A549 (cell line): Measurements from ENCODE around the gene PROM2. TPM values are rescaled to one million over a fixed set of nuclear protein-coding genes. Genes with fewer than 3 reads are reported as not detected.

ENCODE experiments used
- ATAC-seq, 2 experiments: fragments of 200-7000 bp in 1 of 2; fragments of >200 bp in 1 of 2; cut with Nextera tagmentation in 1 of 2; cut with Tn5 transposase in 1 of 2; 3 replicates each; pipeline versions ENCODE4 v1.8.0 to v1.9.1; 2018 to 2020; ENCODE audit warnings: mild to moderate bottlenecking in 1 of 2, moderate library complexity in 1 of 2
- CTCF ChIA-PET: fragments of 300-600 bp; sonication (Branson Sonifier 250); formaldehyde crosslinking; extraction: SDS; loops from one replicate; lab custom pipeline; 2021; ENCODE audit warnings: antibody characterized with exemption, inconsistent platforms; lab: Yijun Ruan, JAX
- POLR2A ChIA-PET: fragments of 350-600 bp; formaldehyde crosslinking; extraction: SDS; loops from one replicate; lab custom pipeline; 2021; ENCODE audit warnings: antibody characterized with exemption, inconsistent platforms; lab: Yijun Ruan, JAX
- DNase-seq, 2 experiments: peaks; one replicate each; pipeline versions ENCODE4 v3.0.0 to v3.0.0-alpha.2; 2011 to 2016; ENCODE audit warnings: low read depth in 1 of 2, low spot score in 1 of 2
- FAIRE-seq: peaks from 2 replicates; lab custom pipeline; 2011; peaks lifted over from hg19 to GRCh38; lab: Jason Lieb, UNC
- H3K27ac ChIP-seq, 2 experiments: fragments of >200 bp; sonication (Bioruptor Twin); formaldehyde crosslinking; 3 replicates each; pipeline ENCODE4 v1.5.1; 2016 to 2017
- H3K4me1 ChIP-seq: fragments of >200 bp; sonication (Bioruptor Twin); formaldehyde crosslinking; 3 replicates; pipeline ENCODE4 v1.6.1; 2016
- H3K4me2 ChIP-seq: fragments of >200 bp; sonication (Bioruptor Twin); formaldehyde crosslinking; 3 replicates; pipeline ENCODE4 v1.6.1; 2016
- H3K4me3 ChIP-seq: fragments of >200 bp; sonication (Bioruptor Twin); formaldehyde crosslinking; 3 replicates; pipeline ENCODE4 v1.5.1; 2016
- H3K9me3 ChIP-seq: fragments of >200 bp; sonication (Bioruptor Twin); formaldehyde crosslinking; 3 replicates; pipeline ENCODE4 v1.6.1; 2016
- ATOH8 ChIP-seq: fragments of 250-450 bp; sonication (Bioruptor Pico); IDR thresholded peaks from 2 replicates; pipeline ENCODE4 v1.5.0; 2020; ENCODE audit warnings: low read depth, mild to moderate bottlenecking, moderate library complexity
- BCL3 ChIP-seq: fragments of >200 bp; sonication (Bioruptor Twin); formaldehyde crosslinking; IDR thresholded peaks from 3 replicates; pipeline ENCODE4 v1.6.1; 2016
- BHLHE40 ChIP-seq: IDR thresholded peaks from 2 replicates; pipeline ENCODE4 v1.6.1; 2012; ENCODE audit warnings: low read depth, low read length, inconsistent platforms
- CBX2 ChIP-seq: fragments of 200-600 bp; sonication (generic); IDR thresholded peaks from 2 replicates; pipeline ENCODE4 v1.6.1; 2016; ENCODE audit warnings: low read depth, mild to moderate bottlenecking, borderline replicate concordance
- CBX8 ChIP-seq: fragments of 200-600 bp; sonication (generic); IDR thresholded peaks from 2 replicates; pipeline ENCODE4 v1.6.1; 2016
- CHD2 ChIP-seq: fragments of 150-350 bp; IDR thresholded peaks from 2 replicates; pipeline ENCODE4 v1.6.1; 2014; ENCODE audit warnings: low read length; ENCODE audit not compliant: partially characterized antibody
- CHD4 ChIP-seq: fragments of 200-600 bp; sonication (generic); IDR thresholded peaks from 2 replicates; pipeline ENCODE4 v1.6.1; 2016; ENCODE audit warnings: antibody characterized with exemption, mild to moderate bottlenecking, borderline replicate concordance
- CTCF ChIP-seq: fragments of >200 bp; sonication (Bioruptor Twin); formaldehyde crosslinking; IDR thresholded peaks from 3 replicates; pipeline ENCODE4 v1.5.1; 2016
- EP300 ChIP-seq, 2 experiments: fragments of >200 bp; sonication (Bioruptor Twin); formaldehyde crosslinking; IDR thresholded peaks; 2 replicates in 1 of 2; 3 replicates in 1 of 2; pipeline ENCODE4 v1.6.1; 2016 to 2017
- FOSB ChIP-seq: fragments of 250-450 bp; sonication (Bioruptor Pico); IDR thresholded peaks from 2 replicates; pipeline ENCODE4 v1.5.0; 2020; ENCODE audit warnings: mild to moderate bottlenecking, moderate library complexity
- HDAC2 ChIP-seq: fragments of 200-600 bp; sonication (generic); IDR thresholded peaks from 2 replicates; pipeline ENCODE4 v1.6.1; 2016
- HES2 ChIP-seq: fragments of >200 bp; sonication (Bioruptor Twin); formaldehyde crosslinking; IDR thresholded peaks from 2 replicates; pipeline ENCODE4 v1.6.1; 2016
- HOXB5 ChIP-seq: fragments of 250-450 bp; sonication (Bioruptor Pico); IDR thresholded peaks from 2 replicates; pipeline ENCODE4 v1.5.0; 2020; ENCODE audit warnings: mild to moderate bottlenecking, moderate library complexity
- KDM1A ChIP-seq: fragments of 200-600 bp; sonication (generic); IDR thresholded peaks from 2 replicates; pipeline ENCODE4 v1.6.1; 2016; ENCODE audit warnings: low read depth, mild to moderate bottlenecking
- MAFK ChIP-seq: fragments of 450-650 bp; IDR thresholded peaks from 2 replicates; pipeline ENCODE4 v1.6.1; 2014; ENCODE audit not compliant: partially characterized antibody
- MAZ ChIP-seq: fragments of 150-350 bp; IDR thresholded peaks from 2 replicates; pipeline ENCODE4 v1.6.1; 2014; ENCODE audit warnings: antibody characterized with exemption, low read depth, low read length, borderline replicate concordance
- NFE2L2 ChIP-seq: fragments of 150-350 bp; conservative IDR thresholded peaks from 2 replicates; pipeline ENCODE4 v1.6.1; 2014; ENCODE audit warnings: low read length
- NPAS2 ChIP-seq: fragments of 250-450 bp; sonication (Bioruptor Pico); IDR thresholded peaks from 2 replicates; pipeline ENCODE4 v1.8.0; 2022; ENCODE audit warnings: mild to moderate bottlenecking, moderate library complexity, borderline replicate concordance
- NR3C1 ChIP-seq: fragments of >200 bp; sonication (Bioruptor Twin); formaldehyde crosslinking; IDR thresholded peaks from 3 replicates; pipeline ENCODE4 v1.6.1; 2017
- PHF8 ChIP-seq: fragments of 200-600 bp; sonication (generic); IDR thresholded peaks from 2 replicates; pipeline ENCODE4 v1.6.1; 2016; ENCODE audit warnings: low read depth, mild to moderate bottlenecking, antibody characterized with exemption, moderate library complexity, borderline replicate concordance
- REST ChIP-seq: fragments of 200-600 bp; sonication (generic); IDR thresholded peaks from 2 replicates; pipeline ENCODE4 v1.6.1; 2016; ENCODE audit warnings: antibody characterized with exemption, mild to moderate bottlenecking, moderate library complexity
- RNF2 ChIP-seq: fragments of 200-600 bp; sonication (generic); IDR thresholded peaks from 2 replicates; pipeline ENCODE4 v1.6.1; 2016; ENCODE audit warnings: low read depth, mild to moderate bottlenecking, antibody characterized with exemption, moderate library complexity, borderline replicate concordance
- SREBF2 ChIP-seq: fragments of 450-650 bp; IDR thresholded peaks from 2 replicates; pipeline ENCODE4 v1.6.1; 2014; ENCODE audit warnings: mild to moderate bottlenecking, moderate library complexity
- TFCP2L1 ChIP-seq: fragments of 250-450 bp; sonication (Bioruptor Pico); IDR thresholded peaks from 2 replicates; pipeline ENCODE4 v1.5.0; 2021; ENCODE audit warnings: mild to moderate bottlenecking
- TP53 ChIP-seq: fragments of 250-450 bp; sonication (Bioruptor Pico); IDR thresholded peaks from 2 replicates; pipeline ENCODE4 v1.5.0; 2021; ENCODE audit warnings: mild to moderate bottlenecking, moderate library complexity
- ZFP36 ChIP-seq: fragments of 450-650 bp; IDR thresholded peaks from 2 replicates; pipeline ENCODE4 v1.6.1; 2014; ENCODE audit warnings: borderline replicate concordance; ENCODE audit not compliant: partially characterized antibody
- ZNF302 ChIP-seq: fragments of 250-450 bp; sonication (Bioruptor Pico); IDR thresholded peaks from 2 replicates; pipeline ENCODE4 v1.9.0; 2021; ENCODE audit warnings: inconsistent platforms, mild to moderate bottlenecking, moderate library complexity
- ZSCAN20 ChIP-seq: fragments of 250-450 bp; sonication (Bioruptor Pico); IDR thresholded peaks from 2 replicates; pipeline ENCODE4 v1.8.0; 2022; ENCODE audit warnings: mild to moderate bottlenecking, moderate library complexity
- WGBS: methylation state at CpG from one replicate; pipeline ENCODE4 v1.1.6; 2017; ENCODE audit errors: missing lambda C conversion rate; 5-methylcytosine and 5-hydroxymethylcytosine counted together
- polyA plus RNA-seq, 4 experiments: library from polyadenylated mRNA; depleted of rRNA in 3 of 4; stranded (reverse); fragments of >200 nt; fragmentation: RNase III in 1 of 4; extraction: RNeasy Plus Mini Kit Qiagen cat#74134 plus additional on column Dnase treatment in 1 of 4; gene quantifications; 2 replicates in 3 of 4; 3 replicates in 1 of 4; pipeline ENCODE4 v1.2.3, GENCODE V29; 2011 to 2017

The PROM2 gene
- polyA plus RNA-seq, 2 of the 4 experiments (the other 2 are of a cell fraction): 0.08 to 0.09 TPM

- Histone ChIP-seq H3K4me1 (no peaks in the 10 kb centered on the region), H3K9me3 (no peaks in the 10 kb centered on the region), H3K4me2 (no peak overlapping the region)
- ATAC-seq: no peak
- no peak for FAIRE-seq
- POLR2A ChIA-PET: no interaction called here
- DNase-seq: no peak
- 55% methylated on average over 10 of the region's 12 CpGs for WGBS
- no peak for TF ChIP-seq NR3C1
- TF ChIP-seq CHD4: no peak
- TF ChIP-seq ZNF302 (CRISPR knock-in tag): no peak
- no peak for TF ChIP-seq TFCP2L1 (CRISPR knock-in tag)
- TF ChIP-seq HES2: no peak
- no peak for TF ChIP-seq RNF2
- no peak for TF ChIP-seq NPAS2 (CRISPR knock-in tag)
- TF ChIP-seq CBX2: no peak
- TF ChIP-seq, all 56 proteins: peak for 0
- Histone ChIP-seq H3K4me3 (no peak overlapping the region), H3K27ac (no peak overlapping the region)
- CTCF ChIA-PET: interaction anchor here (1.3 kb wide), 1 partner anchor 37 kb away, joined by 4 read pairs; no protein-coding TSS in a partner anchor
Observed at GRCh38 chr2:95308426-95308990, 34.3 kb downstream of the PROM2 start.

GRCh38 chr2:95309599-95309998, 35.4 kb downstream of the PROM2 start:
- FAIRE-seq (no peak), DNase-seq (no peak), ATAC-seq (no peak)
- 39% methylated on average over 8 of the region's 8 CpGs for WGBS
- Histone ChIP-seq H3K4me3 (no peak overlapping the region), H3K4me2 (no peak overlapping the region), H3K27ac (no peak overlapping the region), H3K9me3 (no peaks in the 10 kb centered on the region), H3K4me1 (no peaks in the 10 kb centered on the region)
- CTCF ChIA-PET: interaction anchor here (0.6 kb wide), 1 partner anchor 25 kb away, joined by 3 read pairs; no protein-coding TSS in a partner anchor
- TF ChIP-seq CTCF (no peak), NFE2L2 (no peak), FOSB (no peak), HDAC2 (no peak), ZFP36 (no peak), ZNF302 (CRISPR knock-in tag) (no peak), HOXB5 (no peak), BHLHE40 (no peak), TP53 (no peak), ATOH8 (no peak), MAFK (no peak), CHD2 (no peak), PHF8 (no peak)
- POLR2A ChIA-PET: no interaction called here

GRCh38 chr2:95310216-95310615, 36.0 kb downstream of the PROM2 start:
- H3K4me3 ChIP-seq: no peak overlapping the region
- H3K4me2 ChIP-seq: no peak overlapping the region
- ATAC-seq (no peak), DNase-seq (no peak), FAIRE-seq (no peak)
- H3K9me3 ChIP-seq: no peaks in the 10 kb centered on the region
- H3K4me1 ChIP-seq: no peaks in the 10 kb centered on the region
- H3K27ac ChIP-seq: no peak overlapping the region
- 33% methylated on average over 5 of the region's 8 CpGs for WGBS
- POLR2A ChIA-PET: no interaction called here
- CTCF ChIA-PET: no interaction called here
- no peak for TF ChIP-seq NPAS2 (CRISPR knock-in tag)
- no peak for TF ChIP-seq HES2
- TF ChIP-seq KDM1A: no peak
- no peak for TF ChIP-seq SREBF2
- no peak for TF ChIP-seq BCL3
- TF ChIP-seq MAZ: no peak
- TF ChIP-seq EP300 (IDR thresholded peaks at IDR 0.05): no peak
- TF ChIP-seq ZSCAN20: no peak
- no peak for TF ChIP-seq CBX2
- TF ChIP-seq REST: no peak
- TF ChIP-seq CBX8: no peak
